Testis (tissue), 5 donors: Measurements from ENCODE around the gene TCAF2. TPM values are rescaled to one million over a fixed set of nuclear protein-coding genes. Genes with fewer than 3 reads are reported as not detected.
"Not testable (repeated sequence)": the region's sequence is repeated elsewhere in the genome, so short reads cannot be mapped to it uniquely, and the experiment has no call there.

ENCODE experiments used
- DNase-seq: peaks from one replicate; pipeline ENCODE4 v3.0.0-alpha.2; 2019
- H3K27ac ChIP-seq, 2 donors: fragments of 200-600 bp; sonication (generic); one replicate each; pipeline ENCODE4 v1.5.1; 2019
- H3K27me3 ChIP-seq: fragments of 200-600 bp; sonication (generic); one replicate; pipeline ENCODE4 v1.5.1; 2019
- H3K36me3 ChIP-seq: fragments of 200-600 bp; sonication (generic); one replicate; pipeline ENCODE4 v1.5.1; 2017; ENCODE audit warnings: low read depth; ENCODE audit errors: missing control alignments
- H3K4me1 ChIP-seq: fragments of 200-600 bp; sonication (generic); one replicate; pipeline ENCODE4 v1.5.1; 2019
- H3K4me3 ChIP-seq, 2 donors: fragments of 200-600 bp; sonication (generic); one replicate each; pipeline ENCODE4 v1.5.1; 2017 to 2019
- H3K9me3 ChIP-seq: fragments of 200-600 bp; sonication (generic); one replicate; pipeline ENCODE4 v1.5.1; 2017
- WGBS, 2 donors: methylation state at CpG; one replicate each; pipeline ENCODE4 v1.1.5; 2018; 5-methylcytosine and 5-hydroxymethylcytosine counted together
- intact Hi-C: fragments of 100-400 bp; cut with DNase I; formaldehyde crosslinking; loops from one replicate; pipeline ENCODE4 v1.15.1; 2023; ENCODE audit warnings: low total_unique reads
- long read RNA-seq, 2 donors: transcript quantifications; one replicate each; lab custom pipeline, GENCODE V29; 2026
- polyA plus RNA-seq: library from polyadenylated mRNA; stranded (reverse); fragments of 350-450 nt; fragmentation: Illumina TruSeq; extraction: RNeasy Lipid Tissue Mini Kit (QIAGEN cat#74804); gene quantifications from one replicate; pipeline ENCODE4 v1.2.3, GENCODE V29; 2014; ENCODE audit warnings: low read depth, low replicate concordance; ENCODE audit not compliant: insufficient read depth
- total RNA-seq, 2 donors: library from RNA; depleted of rRNA; stranded (reverse); fragments of >200 nt; gene quantifications; one replicate each; pipeline ENCODE4 v1.2.3, GENCODE V29; 2016

Gene TCAF2
- total RNA-seq: 1 to 10 TPM; 3.1 to 5.0 TPM
- polyA plus RNA-seq: 3.6 TPM
- long read RNA-seq, donor 1: 0 reads
- long read RNA-seq, donor 2: 0 reads

DNA sequence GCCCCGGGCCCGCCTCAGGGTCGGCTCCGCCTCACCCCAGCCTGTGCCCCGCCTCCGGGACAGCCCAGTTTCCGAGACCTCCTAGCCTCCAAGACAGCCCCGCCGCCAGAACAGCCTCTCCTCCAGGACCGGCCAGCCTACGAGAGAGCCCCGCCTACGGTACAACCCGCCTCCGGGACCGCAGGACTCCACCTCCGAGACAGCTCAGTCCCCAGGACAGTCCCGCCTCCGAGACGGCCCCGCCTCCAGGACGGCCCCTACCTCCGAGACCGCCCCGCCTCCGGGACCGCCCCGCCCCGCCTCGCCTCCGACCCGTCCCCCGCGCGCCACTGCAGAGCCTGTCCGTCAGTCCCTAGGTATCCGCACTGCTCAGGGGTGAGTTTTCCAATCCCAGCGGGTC lies at the start of gene TCAF2:
TCAF2 (plus strand) TSS at position 329 of the 400 bp plus-strand sequence.
- intact Hi-C loops: not testable (repeated sequence)

DNA sequence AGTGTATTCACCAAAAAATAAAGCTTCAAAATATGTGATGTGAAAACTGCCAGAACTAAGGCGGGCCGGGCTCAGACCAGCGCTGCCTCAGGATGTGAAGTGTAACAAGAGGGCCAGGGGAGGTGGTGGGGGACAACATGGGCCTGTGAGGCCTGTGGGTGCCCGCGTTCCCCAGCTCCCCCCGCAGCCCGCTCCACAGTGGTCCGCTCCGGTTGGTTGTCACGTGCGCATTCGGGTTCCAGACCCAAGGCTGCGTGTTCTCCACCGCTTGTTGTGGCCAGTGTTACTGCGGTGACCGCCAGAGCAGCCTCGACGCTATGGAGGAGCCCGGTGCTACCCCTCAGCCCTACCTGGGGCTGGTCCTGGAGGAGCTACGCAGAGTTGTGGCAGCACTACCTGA lies 49.3 kb upstream of the TCAF2 start, which contains the start of gene CTAGE15:
CTAGE15 (plus strand) TSS at position 301 of the 400 bp plus-strand sequence; CDS start at position 318, 17 bp downstream.
- WGBS, 2 donors: 40 to 50% methylated on average over 2 to 3 of the region's 20 CpGs
- H3K36me3 ChIP-seq, H3K27me3 ChIP-seq, DNase-seq, H3K9me3 ChIP-seq, H3K4me3 ChIP-seq, H3K4me1 ChIP-seq, H3K27ac ChIP-seq, intact Hi-C loops: not testable (repeated sequence)

More for the DNA sequence above, at the start of gene TCAF2:
- not testable (repeated sequence) for H3K4me1 ChIP-seq, H3K27me3 ChIP-seq, H3K36me3 ChIP-seq, H3K27ac ChIP-seq, H3K9me3 ChIP-seq
- WGBS, 2 donors: 0% methylated on average over 7 of the region's 38 CpGs; no CpG with 5 or more reads in 1 of the 2 donors
- peak; percentile 92 for DNase-seq
- H3K4me3 ChIP-seq: peak within 1 kb of the TSS in 1 of 2 donors; percentile 47

DNA sequence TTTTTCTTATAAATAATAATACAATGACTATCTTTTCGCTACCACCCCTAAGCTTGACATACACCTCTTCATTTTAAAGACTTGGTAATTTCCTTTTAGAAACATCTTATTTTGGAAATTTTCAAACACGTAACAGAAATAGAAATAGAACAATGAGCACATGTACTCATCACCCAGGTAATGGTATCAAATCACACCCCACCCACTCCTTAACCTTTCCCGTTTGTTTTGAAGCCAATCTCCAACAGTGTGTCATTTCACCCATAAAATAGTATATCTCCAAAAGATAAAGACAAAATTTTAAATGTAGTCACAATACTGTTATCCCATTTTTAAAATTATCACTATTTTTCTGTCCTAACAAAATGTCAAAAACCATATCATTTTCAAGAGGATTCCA lies 32.6 kb upstream of the TCAF2 start:
- H3K9me3 ChIP-seq, intact Hi-C loops, H3K4me3 ChIP-seq, H3K4me1 ChIP-seq, H3K36me3 ChIP-seq, H3K27ac ChIP-seq, DNase-seq, H3K27me3 ChIP-seq: not testable (repeated sequence)
- WGBS, 2 donors: 64 to 89% methylated on average over 2 to 3 of the region's 3 CpGs

DNA sequence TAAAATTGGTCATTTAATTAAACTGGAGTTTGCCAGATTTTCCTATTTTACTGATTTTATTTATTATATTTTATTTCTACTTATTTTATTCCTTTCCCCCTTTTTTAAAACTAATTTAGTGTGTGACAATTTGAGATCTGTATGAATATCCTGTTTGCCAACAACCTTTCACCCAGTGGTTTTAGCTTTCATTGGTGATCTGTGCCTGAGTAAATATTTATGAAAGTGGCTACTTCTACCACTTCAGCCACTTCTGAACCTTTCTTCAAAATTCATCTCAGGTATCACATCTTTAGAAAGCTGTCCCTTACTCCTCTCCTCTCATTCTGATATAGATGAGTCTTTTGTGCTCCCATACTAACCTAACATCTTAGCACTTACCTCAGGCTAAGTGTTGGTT lies 30.9 kb upstream of the TCAF2 start:
- DNase-seq, H3K27ac ChIP-seq, H3K4me3 ChIP-seq, H3K4me1 ChIP-seq, H3K27me3 ChIP-seq, H3K9me3 ChIP-seq, H3K36me3 ChIP-seq, intact Hi-C loops: not testable (repeated sequence)

DNA sequence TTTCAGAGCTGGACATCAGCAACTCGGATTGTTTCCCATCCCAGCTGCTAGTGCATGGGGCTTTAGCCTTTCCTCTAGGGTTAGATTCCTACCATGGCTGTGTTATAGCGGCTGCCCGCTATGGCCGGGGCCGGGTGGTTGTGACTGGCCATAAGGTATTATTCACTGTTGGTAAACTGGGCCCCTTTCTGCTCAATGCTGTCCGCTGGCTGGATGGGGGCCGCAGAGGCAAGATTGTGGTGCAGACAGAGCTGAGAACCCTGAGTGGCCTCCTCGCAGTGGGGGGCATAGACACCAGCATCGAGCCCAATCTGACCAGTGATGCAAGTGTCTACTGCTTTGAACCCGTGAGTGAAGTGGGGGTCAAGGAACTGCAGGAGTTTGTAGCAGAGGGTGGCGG lies 22.7 kb upstream of the TCAF2 start:
- H3K4me3 ChIP-seq, H3K27ac ChIP-seq, H3K9me3 ChIP-seq, H3K36me3 ChIP-seq, intact Hi-C loops, H3K4me1 ChIP-seq, H3K27me3 ChIP-seq: not testable (repeated sequence)
- DNase-seq: peak; percentile 32
- WGBS, 2 donors: 87% methylated on average over 5 of the region's 11 CpGs; no CpG with 5 or more reads in 1 of the 2 donors

DNA sequence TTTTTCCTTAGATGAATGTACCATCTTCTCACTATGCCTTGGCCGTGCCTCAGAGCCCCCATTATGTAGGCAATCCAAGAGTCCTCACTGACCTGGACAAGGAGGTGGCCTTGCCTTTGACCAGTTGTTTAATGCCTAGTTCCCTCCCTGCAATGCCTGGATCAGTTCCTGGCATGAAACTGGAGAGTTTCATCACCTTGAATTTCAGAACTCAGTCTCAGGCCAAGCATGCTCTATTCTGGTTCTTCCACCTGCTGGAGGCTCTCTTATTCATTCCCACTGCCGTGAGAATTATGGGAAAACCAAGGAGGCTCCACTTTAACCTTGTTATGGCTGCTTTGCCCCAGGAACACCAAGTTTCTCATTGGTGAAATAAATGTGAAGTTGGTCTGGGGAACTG lies 17.2 kb upstream of the TCAF2 start:
- H3K4me1 ChIP-seq, H3K36me3 ChIP-seq, H3K9me3 ChIP-seq, intact Hi-C loops, DNase-seq, H3K4me3 ChIP-seq, H3K27me3 ChIP-seq, H3K27ac ChIP-seq: not testable (repeated sequence)
- WGBS, 2 donors: no CpG with 5 or more reads among the region's 2 CpGs

DNA sequence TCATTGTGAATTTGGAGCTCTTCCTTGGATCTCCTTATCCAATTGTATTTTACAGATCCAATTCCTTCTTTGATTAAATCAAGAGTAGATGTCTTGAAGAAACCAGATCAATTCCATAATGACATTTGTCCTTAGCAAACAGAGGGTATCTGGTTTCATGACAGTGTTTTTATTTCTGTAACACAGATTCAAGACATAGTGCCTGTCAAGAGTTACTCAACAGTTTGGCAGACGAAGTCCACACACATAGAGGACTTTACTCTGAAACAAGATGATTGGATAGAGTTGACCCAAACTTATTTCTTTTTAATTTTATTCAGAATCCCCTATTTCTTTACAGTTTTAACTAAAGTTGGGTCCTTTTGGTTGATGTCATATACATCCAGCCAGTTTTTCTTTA lies 14.7 kb upstream of the TCAF2 start:
- intact Hi-C loops, H3K9me3 ChIP-seq, H3K27me3 ChIP-seq, H3K27ac ChIP-seq, DNase-seq, H3K36me3 ChIP-seq, H3K4me1 ChIP-seq, H3K4me3 ChIP-seq: not testable (repeated sequence)
- no CpG with 5 or more reads among the region's 1 CpG for WGBS, 2 donors

DNA sequence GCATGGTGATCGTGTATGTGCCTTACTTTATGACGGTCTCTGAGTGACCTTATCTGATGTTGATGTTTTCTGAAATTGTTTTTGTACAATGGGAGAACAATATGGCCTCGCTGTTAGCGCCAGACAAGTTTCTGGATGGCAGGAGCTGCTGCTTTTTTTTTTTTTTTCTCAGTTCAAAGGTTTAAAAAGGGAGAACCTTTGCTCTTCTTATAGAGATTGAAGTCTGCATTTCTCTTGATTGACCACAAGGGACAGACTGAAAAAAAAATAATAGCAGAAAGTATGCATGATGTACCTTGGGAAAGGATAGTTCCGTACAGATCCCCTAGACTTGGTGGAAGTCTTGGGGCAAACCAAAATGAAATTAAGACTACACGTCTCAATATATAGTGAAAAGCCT lies 5.2 kb upstream of the TCAF2 start:
- H3K9me3 ChIP-seq, H3K27me3 ChIP-seq, H3K4me1 ChIP-seq, H3K4me3 ChIP-seq, H3K27ac ChIP-seq, DNase-seq, intact Hi-C loops, H3K36me3 ChIP-seq: not testable (repeated sequence)
- 91 to 97% methylated on average over 4 of the region's 6 CpGs for WGBS, 2 donors

DNA sequence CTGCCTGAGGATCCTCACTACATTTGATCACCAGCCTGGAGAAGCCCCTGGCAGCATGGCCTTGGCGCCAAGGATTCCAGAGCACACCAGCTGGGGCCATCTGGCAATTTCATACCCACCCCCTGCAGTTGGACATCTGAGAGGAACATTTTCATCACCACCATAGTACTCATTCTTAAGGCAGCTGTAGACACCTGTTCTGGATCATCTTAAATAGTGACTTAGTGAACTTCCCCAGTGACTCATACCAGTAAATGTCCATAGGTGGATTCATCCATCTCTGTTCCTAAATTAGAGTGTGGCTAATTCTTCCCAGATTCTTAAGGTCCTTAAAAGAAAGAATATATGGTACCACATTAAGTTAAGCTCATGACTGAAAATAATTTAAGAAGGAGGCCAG lies 3.6 kb upstream of the TCAF2 start:
- H3K4me3 ChIP-seq, H3K27me3 ChIP-seq, H3K4me1 ChIP-seq, H3K9me3 ChIP-seq, H3K27ac ChIP-seq, H3K36me3 ChIP-seq, intact Hi-C loops, DNase-seq: not testable (repeated sequence)
- no CpG with 5 or more reads among the region's 1 CpG for WGBS, 2 donors
